Neural cell (in vitro differentiated cells): ENCODE results near the gene CLIC1. TPM values are rescaled to one million over a fixed set of nuclear protein-coding genes. Genes with fewer than 3 reads are reported as not detected.

Experiments
- H2AFZ ChIP-seq: fragments of 200-600, 300-800 bp; sonication (generic), shearing (Covaris generic); 2 replicates; pipeline ENCODE4 v1.6.0; 2014; ENCODE audit warnings: low read depth, mild to moderate bottlenecking, antibody characterized with exemption, low read length, moderate library complexity
- H3F3A ChIP-seq: fragments of 200-600 bp; shearing (Covaris generic); 2 replicates; pipeline ENCODE4 v1.6.1; 2016; ENCODE audit warnings: mild to moderate bottlenecking, moderate library complexity, mixed read lengths, antibody characterized with exemption, low read length; ENCODE audit not compliant: insufficient read depth, poor library complexity, severe bottlenecking
- H3K27ac ChIP-seq: fragments of 200-600, 300-800 bp; sonication (generic), shearing (Covaris generic); 2 replicates; pipeline ENCODE4 v1.5.1; 2014; ENCODE audit warnings: mild to moderate bottlenecking, low read length, moderate library complexity
- H3K27me3 ChIP-seq: fragments of 300-800, 200-600 bp; sonication (generic), shearing (Covaris generic); 2 replicates; pipeline ENCODE4 v1.6.0; 2014; ENCODE audit warnings: mild to moderate bottlenecking, low read depth, low read length, moderate library complexity; ENCODE audit not compliant: insufficient read depth
- H3K36me3 ChIP-seq: fragments of 300-800, 200-600 bp; sonication (generic), shearing (Covaris generic); 2 replicates; pipeline ENCODE4 v1.5.1; 2014; ENCODE audit warnings: mild to moderate bottlenecking, antibody characterized with exemption, low read length, moderate library complexity; ENCODE audit not compliant: insufficient read depth
- H3K4me2 ChIP-seq: fragments of 300-800, 200-600 bp; sonication (generic), shearing (Covaris generic); 2 replicates; pipeline ENCODE4 v1.6.0; 2014; ENCODE audit warnings: mild to moderate bottlenecking, low read length
- H3K4me3 ChIP-seq: fragments of 300-800, 200-600 bp; sonication (generic), shearing (Covaris generic); 2 replicates; pipeline ENCODE4 v1.5.1; 2014; ENCODE audit warnings: mild to moderate bottlenecking, low read length, moderate library complexity
- H3K79me2 ChIP-seq: fragments of 200-600 bp; shearing (Covaris generic); replicated peaks from 2 replicates; pipeline ENCODE4 v1.6.0; 2014; ENCODE audit warnings: mild to moderate bottlenecking, low read length, moderate library complexity; ENCODE audit not compliant: insufficient read depth
- H3K9ac ChIP-seq: fragments of 300-800, 200-600 bp; sonication (generic), shearing (Covaris generic); 2 replicates; pipeline ENCODE4 v1.6.1; 2016; ENCODE audit warnings: mild to moderate bottlenecking, low read length, mixed read lengths
- H3K9me2 ChIP-seq: fragments of 200-600 bp; shearing (Covaris generic); 2 replicates; pipeline ENCODE4 v1.6.1; 2016; ENCODE audit warnings: mild to moderate bottlenecking, low read length, mixed read lengths; ENCODE audit not compliant: insufficient read depth
- H3K9me3 ChIP-seq: fragments of 200-600, 300-800 bp; sonication (generic), shearing (Covaris generic); 2 replicates; pipeline ENCODE4 v1.6.1; 2016; ENCODE audit warnings: mild to moderate bottlenecking, mixed run types, low read length, moderate library complexity, mixed read lengths
- H4K20me1 ChIP-seq: fragments of 200-600 bp; shearing (Covaris generic); 2 replicates; pipeline ENCODE4 v1.6.1; 2016; ENCODE audit warnings: mild to moderate bottlenecking, mixed run types; ENCODE audit not compliant: insufficient read depth
- CTCF ChIP-seq: fragments of 450-650 bp; IDR thresholded peaks from 2 replicates; pipeline ENCODE4 v1.5.1; 2014; ENCODE audit warnings: antibody characterized with exemption, mild to moderate bottlenecking, moderate library complexity; ENCODE audit not compliant: poor library complexity, severe bottlenecking
- EP300 ChIP-seq: fragments of 450-650 bp; conservative IDR thresholded peaks from 2 replicates; pipeline ENCODE4 v1.6.1; 2014; ENCODE audit warnings: antibody characterized with exemption, mild to moderate bottlenecking, moderate library complexity; ENCODE audit not compliant: poor library complexity, severe bottlenecking
- EZH2 ChIP-seq: fragments of 200-600, 300-800 bp; shearing (Covaris generic), sonication (generic); IDR thresholded peaks from 2 replicates; pipeline ENCODE4 v1.6.1; 2014; ENCODE audit warnings: antibody characterized with exemption, low read length, borderline replicate concordance, mild to moderate bottlenecking; ENCODE audit not compliant: insufficient read depth, poor library complexity, severe bottlenecking
- MXI1 ChIP-seq: fragments of 450-650 bp; conservative IDR thresholded peaks from 2 replicates; pipeline ENCODE4 v1.6.1; 2014; ENCODE audit warnings: antibody characterized with exemption, mild to moderate bottlenecking; ENCODE audit not compliant: poor library complexity, severe bottlenecking
- POLR2AphosphoS5 ChIP-seq: IDR thresholded peaks from 2 replicates; pipeline ENCODE4 v1.6.1; 2012
- RAD21 ChIP-seq: fragments of 450-650 bp; conservative IDR thresholded peaks from 2 replicates; pipeline ENCODE4 v1.6.1; 2014; ENCODE audit warnings: antibody characterized with exemption, mild to moderate bottlenecking, moderate library complexity
- REST ChIP-seq: IDR thresholded peaks from 2 replicates; pipeline ENCODE4 v1.6.1; 2012; ENCODE audit warnings: borderline replicate concordance
- SMC3 ChIP-seq: fragments of 450-650 bp; conservative IDR thresholded peaks from 2 replicates; pipeline ENCODE4 v1.6.1; 2014; ENCODE audit warnings: antibody characterized with exemption, mild to moderate bottlenecking, moderate library complexity; ENCODE audit not compliant: poor library complexity
- TAF1 ChIP-seq: IDR thresholded peaks from 2 replicates; pipeline ENCODE4 v1.6.1; 2012; ENCODE audit warnings: low read depth
- polyA plus RNA-seq: library from polyadenylated mRNA; depleted of rRNA; stranded (reverse); fragments of >200 nt; gene quantifications from 2 replicates; pipeline ENCODE4 v1.2.3, GENCODE V29; 2014

The CLIC1 gene
- polyA plus RNA-seq, 1 donor from 2014 or later = 5.5 TPM

- H3K9me3 ChIP-seq = no peaks in the 10 kb centered on the region
- no peak overlapping the region for H3K9ac ChIP-seq
- no peak overlapping the region for H3K4me3 ChIP-seq
- no peaks in the 10 kb centered on the region for H3K79me2 ChIP-seq
- no peak overlapping the region for H2AFZ ChIP-seq
- no peaks in the 10 kb centered on the region for H3K9me2 ChIP-seq
- no peaks in the 10 kb centered on the region for H3F3A ChIP-seq
- TF ChIP-seq SMC3 (no peak), RAD21 (no peak), REST (no peak), TAF1 (no peak), POLR2AphosphoS5 (no peak)
- H3K4me2 ChIP-seq = no peak overlapping the region
- H3K27me3 ChIP-seq = no peaks in the 10 kb centered on the region
- H3K27ac ChIP-seq = no peak overlapping the region
- no peaks in the 10 kb centered on the region for H3K36me3 ChIP-seq
- no peaks in the 10 kb centered on the region for H4K20me1 ChIP-seq
These were observed 28.1 kb downstream of the CLIC1 start for GRCh38 chr6:31708224-31708623.

GRCh38 chr6:31707701-31708100 lies 28.6 kb downstream of the CLIC1 start:
- H3K36me3 ChIP-seq = no peaks in the 10 kb centered on the region
- no peak overlapping the region for H2AFZ ChIP-seq
- no peaks in the 10 kb centered on the region for H3K9me3 ChIP-seq
- no peaks in the 10 kb centered on the region for H3K27me3 ChIP-seq
- H3K27ac ChIP-seq = no peak overlapping the region
- peaks cover 1% of the 10 kb centered on the region for H3K79me2 ChIP-seq
- H3K9me2 ChIP-seq = no peaks in the 10 kb centered on the region
- H3K4me2 ChIP-seq = no peak overlapping the region
- H3K9ac ChIP-seq = no peak overlapping the region
- H3F3A ChIP-seq = no peaks in the 10 kb centered on the region
- H3K4me3 ChIP-seq = no peak overlapping the region
- no peak for TF ChIP-seq SMC3
- H4K20me1 ChIP-seq = no peaks in the 10 kb centered on the region

GRCh38 chr6:31706599-31706998 lies 29.7 kb downstream of the CLIC1 start, which contains the start of gene LY6G6F:
Gene LY6G6F (plus strand): TSS chr6:31706866. CDS start chr6:31706907, 41 bp downstream.
- Histone ChIP-seq H3K4me2 (no peak within 1 kb of the TSS), H2AFZ (no peak within 1 kb of the TSS), H3K27ac (no peak within 1 kb of the TSS), H3F3A (no peaks in the 10 kb centered on the region), H3K79me2 (peaks cover 12% of the 10 kb centered on the region), H3K27me3 (no peaks in the 10 kb centered on the region), H4K20me1 (no peaks in the 10 kb centered on the region), H3K9ac (no peak within 1 kb of the TSS), H3K36me3 (no peaks in the 10 kb centered on the region), H3K9me3 (no peaks in the 10 kb centered on the region), H3K4me3 (no peak within 1 kb of the TSS), H3K9me2 (no peaks in the 10 kb centered on the region)
- TF ChIP-seq EP300 (no peak), RAD21 (no peak), CTCF (no peak), TAF1 (no peak), SMC3 (no peak), EZH2 (no peak), MXI1 (no peak), POLR2AphosphoS5 (no peak), REST (no peak)
